ENCODE data around the gene RBMS1.

Gene RBMS1

GRCh38 chr2:160418853-160419252, 74.8 kb downstream of the RBMS1 start:
- no peak for TF ChIP-seq CTCF (IDR thresholded peaks at IDR 0.05; ENCODE audit: extremely low read depth, insufficient read depth, missing control alignments)
- in situ Hi-C loops (cut with MboI; ENCODE audit: low pct_unique_long_range_greater_than_20kb, low sequenced_read_pairs, unreplicated experiment) = no loop called here
- no peak for DNase-seq (ENCODE audit: low spot score)

- in situ Hi-C loops (cut with MboI; ENCODE audit: low pct_unique_long_range_greater_than_20kb, low sequenced_read_pairs, unreplicated experiment) = no loop called here
- TF ChIP-seq CTCF (IDR thresholded peaks at IDR 0.05; ENCODE audit: extremely low read depth, insufficient read depth, missing control alignments) = no peak
- no peak for DNase-seq (ENCODE audit: low spot score)
Observed at GRCh38 chr2:160418398-160418765, 75.2 kb downstream of the RBMS1 start.

GRCh38 chr2:160417745-160418397, 75.7 kb downstream of the RBMS1 start:
- no peak for DNase-seq (ENCODE audit: low spot score)
- TF ChIP-seq CTCF (IDR thresholded peaks at IDR 0.05; ENCODE audit: extremely low read depth, insufficient read depth, missing control alignments) = no peak
- in situ Hi-C loops (cut with MboI; ENCODE audit: low pct_unique_long_range_greater_than_20kb, low sequenced_read_pairs, unreplicated experiment) = no loop called here

GRCh38 chr2:160415991-160416390, 77.6 kb downstream of the RBMS1 start:
- in situ Hi-C loops (cut with MboI; ENCODE audit: low pct_unique_long_range_greater_than_20kb, low sequenced_read_pairs, unreplicated experiment) = no loop called here
- DNase-seq (ENCODE audit: low spot score) = no peak
- no peak for TF ChIP-seq CTCF (IDR thresholded peaks at IDR 0.05; ENCODE audit: extremely low read depth, insufficient read depth, missing control alignments)

GRCh38 chr2:160411955-160412354, 81.7 kb downstream of the RBMS1 start:
- in situ Hi-C loops (cut with MboI; ENCODE audit: low pct_unique_long_range_greater_than_20kb, low sequenced_read_pairs, unreplicated experiment) = no loop called here

GRCh38 chr2:160411167-160411566, 82.4 kb downstream of the RBMS1 start:
- no peak for TF ChIP-seq CTCF (IDR thresholded peaks at IDR 0.05; ENCODE audit: extremely low read depth, insufficient read depth, missing control alignments)
- in situ Hi-C loops (cut with MboI; ENCODE audit: low pct_unique_long_range_greater_than_20kb, low sequenced_read_pairs, unreplicated experiment) = no loop called here
- DNase-seq (ENCODE audit: low spot score) = no peak

More at GRCh38 chr2:160411955-160412354, 81.7 kb downstream of the RBMS1 start:
- TF ChIP-seq CTCF (IDR thresholded peaks at IDR 0.05; ENCODE audit: extremely low read depth, insufficient read depth, missing control alignments) = no peak
- DNase-seq (ENCODE audit: low spot score) = no peak
